ENCODE results near the gene NTRK2.

- TF ChIP-seq, protein P1, sequence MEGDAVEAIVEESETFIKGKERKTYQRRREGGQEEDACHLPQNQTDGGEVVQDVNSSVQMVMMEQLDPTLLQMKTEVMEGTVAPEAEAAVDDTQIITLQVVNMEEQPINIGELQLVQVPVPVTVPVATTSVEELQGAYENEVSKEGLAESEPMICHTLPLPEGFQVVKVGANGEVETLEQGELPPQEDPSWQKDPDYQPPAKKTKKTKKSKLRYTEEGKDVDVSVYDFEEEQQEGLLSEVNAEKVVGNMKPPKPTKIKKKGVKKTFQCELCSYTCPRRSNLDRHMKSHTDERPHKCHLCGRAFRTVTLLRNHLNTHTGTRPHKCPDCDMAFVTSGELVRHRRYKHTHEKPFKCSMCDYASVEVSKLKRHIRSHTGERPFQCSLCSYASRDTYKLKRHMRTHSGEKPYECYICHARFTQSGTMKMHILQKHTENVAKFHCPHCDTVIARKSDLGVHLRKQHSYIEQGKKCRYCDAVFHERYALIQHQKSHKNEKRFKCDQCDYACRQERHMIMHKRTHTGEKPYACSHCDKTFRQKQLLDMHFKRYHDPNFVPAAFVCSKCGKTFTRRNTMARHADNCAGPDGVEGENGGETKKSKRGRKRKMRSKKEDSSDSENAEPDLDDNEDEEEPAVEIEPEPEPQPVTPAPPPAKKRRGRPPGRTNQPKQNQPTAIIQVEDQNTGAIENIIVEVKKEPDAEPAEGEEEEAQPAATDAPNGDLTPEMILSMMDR (IDR thresholded peaks at IDR 0.05): no peak
- no peak for TF ChIP-seq POLR2A (IDR thresholded peaks at IDR 0.05)
These were observed 89.8 kb downstream of the NTRK2 start for GRCh38 chr9:84759300-84759750.
